OCI-LY3 (cell line): ENCODE data around the gene CLSTN2.

Experiments used
- CTCF ChIP-seq: fragments of 200-600, 300-600 bp; sonication (generic); IDR thresholded peaks from 2 replicates; pipeline ENCODE4 v1.5.1; 2014; ENCODE audit warnings: antibody characterized with exemption, low read length, low read depth
- EZH2phosphoT487 ChIP-seq: fragments of 200-600 bp; shearing (Covaris generic); IDR thresholded peaks from 2 replicates; pipeline ENCODE4 v1.6.1; 2018; ENCODE audit warnings: antibody characterized with exemption, mixed run types, low read depth

GRCh38 chr3:140113996-140114788, 179.2 kb downstream of the CLSTN2 start:
- TF ChIP-seq CTCF (no peak), EZH2phosphoT487 (no peak)
